HepG2 (cell line): Measurements from ENCODE around the gene NTSR2. TPM values are rescaled to one million over a fixed set of nuclear protein-coding genes. Genes with fewer than 3 reads are reported as not detected.
A peak's percentile ranks its signal among the peaks of the same experiment; 100 is the strongest.

ENCODE experiments used
- DPF2 ChIP-seq: sonication (generic); formaldehyde crosslinking; IDR thresholded peaks from 2 replicates; pipeline ENCODE4 v1.4.0; 2020; ENCODE audit warnings: mild to moderate bottlenecking, low read depth, missing genetic modification reagents, borderline replicate concordance
- HBP1 ChIP-seq: IDR thresholded peaks from 2 replicates; pipeline ENCODE4 v1.6.1; 2016; ENCODE audit warnings: low read depth, control low read depth
- ISL2 ChIP-seq: sonication (generic); formaldehyde crosslinking; IDR thresholded peaks from 2 replicates; pipeline ENCODE4 v1.5.0; 2020; ENCODE audit warnings: missing genetic modification reagents
- MAFK ChIP-seq, 2 experiments: IDR thresholded peaks in 1 of 2; conservative IDR thresholded peaks in 1 of 2; 2 replicates each; pipeline ENCODE4 v1.6.1; 2011; ENCODE audit warnings: improper control_type of control experiment in 2 of 2, low read length in 2 of 2
- NCOA2 ChIP-seq: sonication (generic); formaldehyde crosslinking; IDR thresholded peaks from 2 replicates; pipeline ENCODE4 v1.8.0; 2022; ENCODE audit warnings: inconsistent platforms
- NFATC3 ChIP-seq: sonication (generic); formaldehyde crosslinking; IDR thresholded peaks from 2 replicates; pipeline ENCODE4 v1.5.1; 2020; ENCODE audit warnings: mild to moderate bottlenecking, missing genetic modification reagents
- NFKB2 ChIP-seq: sonication (generic); formaldehyde crosslinking; IDR thresholded peaks from 2 replicates; pipeline ENCODE4 v1.4.0; 2020; ENCODE audit warnings: missing genetic modification reagents, borderline replicate concordance
- NFKBIZ ChIP-seq: IDR thresholded peaks from 2 replicates; pipeline ENCODE4 v1.6.1; 2018; ENCODE audit warnings: missing genetic modification reagents, missing compliant biosample characterization
- POLR2AphosphoS2 ChIP-seq: IDR thresholded peaks from 2 replicates; pipeline ENCODE4 v1.6.1; 2011; ENCODE audit warnings: low read depth, low read length, improper control_type of control experiment
- RERE ChIP-seq: IDR thresholded peaks from 2 replicates; pipeline ENCODE4 v1.6.1; 2016; ENCODE audit warnings: low read depth, missing genetic modification reagents, missing compliant biosample characterization
- RNF2 ChIP-seq: fragments of 450-650 bp; conservative IDR thresholded peaks from 2 replicates; pipeline ENCODE4 v1.6.1; 2016; ENCODE audit warnings: low read depth
- SRSF4 ChIP-seq: fragments of 200-400 bp; formaldehyde crosslinking; IDR thresholded peaks from one replicate; pipeline ENCODE4 v1.6.1; 2018; ENCODE audit warnings: mild to moderate bottlenecking, low read depth, low read length, moderate library complexity; ENCODE audit not compliant: poor library complexity, severe bottlenecking
- ZBTB43 ChIP-seq: sonication (generic); formaldehyde crosslinking; conservative IDR thresholded peaks from 2 replicates; pipeline ENCODE4 v1.4.0; 2020; ENCODE audit warnings: missing genetic modification reagents
- ZNF10 ChIP-seq: sonication (generic); formaldehyde crosslinking; IDR thresholded peaks from 2 replicates; pipeline ENCODE4 v1.4.0; 2020; ENCODE audit warnings: mild to moderate bottlenecking, low read depth, missing genetic modification reagents, borderline replicate concordance
- ZNF264 ChIP-seq: sonication (generic); formaldehyde crosslinking; IDR thresholded peaks from 2 replicates; pipeline ENCODE4 v1.4.0; 2020; ENCODE audit warnings: missing genetic modification reagents
- ZNF33B ChIP-seq: sonication (generic); formaldehyde crosslinking; IDR thresholded peaks from 2 replicates; pipeline ENCODE4 v1.5.1; 2020; ENCODE audit warnings: mild to moderate bottlenecking, missing genetic modification reagents
- ZNF576 ChIP-seq: sonication (generic); formaldehyde crosslinking; IDR thresholded peaks from 2 replicates; pipeline ENCODE4 v1.4.0; 2020; ENCODE audit warnings: mild to moderate bottlenecking, missing genetic modification reagents
- ZSCAN31 ChIP-seq: sonication (generic); formaldehyde crosslinking; IDR thresholded peaks from 2 replicates; pipeline ENCODE4 v1.5.0; 2020; ENCODE audit warnings: low read depth, mild to moderate bottlenecking, missing genetic modification reagents
- polyA plus RNA-seq, 8 experiments: library from polyadenylated mRNA; depleted of rRNA in 3 of 8; stranded (reverse) in 7 of 8; unstranded in 1 of 8; fragments of >200 nt; fragmentation: Illumina TruSeq in 4 of 8; extraction: Trizol in 4 of 8; gene quantifications; 2 replicates each; pipeline versions ENCODE4 v1.2.1 to v1.2.3, GENCODE V29; 2011 to 2016; ENCODE audit warnings: low read depth in 4 of 8, missing spikeins in 1 of 8, mixed read lengths in 1 of 8; ENCODE audit not compliant: insufficient read depth in 1 of 8
- total RNA-seq, 5 experiments: library from RNA; depleted of rRNA; stranded (reverse); fragments of >200 nt; fragmentation: Illumina TruSeq; extraction: Trizol; gene quantifications; 2 replicates each; pipeline ENCODE4 v1.2.3, GENCODE V29; 2016; ENCODE audit warnings: low read depth in 1 of 5
- TF ChIP-seq, protein P1 (sequence below): sonication (generic); formaldehyde crosslinking; IDR thresholded peaks from 2 replicates; pipeline ENCODE4 v1.5.1; 2020; ENCODE audit warnings: missing genetic modification reagents, mild to moderate bottlenecking, borderline replicate concordance

The NTSR2 gene
- total and polyA plus RNA-seq, 2 of the 13 experiments (the other 11 are each of a cell fraction or from before 2014, with no cell fraction given), result not detected

GRCh38 chr2:11669454-11670291 lies at the start of gene NTSR2 (continued):
- TF ChIP-seq ZNF33B (CRISPR knock-in tag) (peak; percentile 96), ISL2 (CRISPR knock-in tag) (peak; percentile 90), ZNF576 (CRISPR knock-in tag) (0 out of 2 replicates have a peak, but pooled peaks have one; percentile 49), HBP1 (CRISPR knock-in tag) (peak; percentile 99), ZSCAN31 (CRISPR knock-in tag) (peak; percentile 100), NFATC3 (CRISPR knock-in tag) (no peak), ZBTB43 (CRISPR knock-in tag) (peak; percentile 98), NCOA2 (CRISPR knock-in tag) (peak; percentile 78; the same call in 1 of the 2 replicates), RNF2 (peak; percentile 99), ZNF264 (CRISPR knock-in tag) (peak; percentile 92), SRSF4 (no peak), RERE (CRISPR knock-in tag) (peak; percentile 89), NFKBIZ (CRISPR knock-in tag) (peak; percentile 96), MAFK (conservative IDR thresholded peaks at IDR 0.05 in 1 of 2, IDR thresholded peaks at IDR 0.05 in 1 of 2; ENCODE audit: low read length in 2 of 2) (no peak), DPF2 (no peak), ZNF10 (CRISPR knock-in tag) (no peak), NFKB2 (CRISPR knock-in tag) (peak; percentile 100), POLR2AphosphoS2 (no peak)
- TF ChIP-seq, protein P1, sequence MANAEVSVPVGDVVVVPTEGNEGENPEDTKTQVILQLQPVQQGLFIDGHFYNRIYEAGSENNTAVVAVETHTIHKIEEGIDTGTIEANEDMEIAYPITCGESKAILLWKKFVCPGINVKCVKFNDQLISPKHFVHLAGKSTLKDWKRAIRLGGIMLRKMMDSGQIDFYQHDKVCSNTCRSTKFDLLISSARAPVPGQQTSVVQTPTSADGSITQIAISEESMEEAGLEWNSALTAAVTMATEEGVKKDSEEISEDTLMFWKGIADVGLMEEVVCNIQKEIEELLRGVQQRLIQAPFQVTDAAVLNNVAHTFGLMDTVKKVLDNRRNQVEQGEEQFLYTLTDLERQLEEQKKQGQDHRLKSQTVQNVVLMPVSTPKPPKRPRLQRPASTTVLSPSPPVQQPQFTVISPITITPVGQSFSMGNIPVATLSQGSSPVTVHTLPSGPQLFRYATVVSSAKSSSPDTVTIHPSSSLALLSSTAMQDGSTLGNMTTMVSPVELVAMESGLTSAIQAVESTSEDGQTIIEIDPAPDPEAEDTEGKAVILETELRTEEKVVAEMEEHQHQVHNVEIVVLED (CRISPR knock-in tag), result peak; percentile 75
